ENCODE measurements around the gene C12orf75.

C12orf75 gene

DNA sequence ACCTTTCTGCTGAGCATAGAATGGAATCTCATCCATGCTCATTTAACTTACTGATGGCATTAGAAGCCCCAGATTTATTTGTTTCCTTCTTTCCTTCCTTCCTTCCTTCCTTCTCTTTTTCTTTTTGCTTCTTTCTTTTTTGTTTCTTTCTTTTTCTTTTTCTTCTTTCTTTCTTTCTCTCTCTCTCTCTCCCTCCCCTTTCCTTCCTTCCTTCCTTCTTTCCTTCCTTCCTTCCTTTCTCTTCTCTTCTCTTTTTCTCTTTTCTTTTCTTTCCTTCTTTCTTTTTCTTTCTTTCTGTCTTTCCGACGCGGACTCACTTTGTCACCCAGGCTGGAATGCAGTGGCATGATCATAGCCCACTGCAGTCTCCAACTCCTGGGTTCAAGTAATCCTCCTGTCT is 55.9 kb downstream of the C12orf75 start:
- DNase-seq (ENCODE audit: low read depth in 2 of 2), result no peak
- TF ChIP-seq, protein P1, sequence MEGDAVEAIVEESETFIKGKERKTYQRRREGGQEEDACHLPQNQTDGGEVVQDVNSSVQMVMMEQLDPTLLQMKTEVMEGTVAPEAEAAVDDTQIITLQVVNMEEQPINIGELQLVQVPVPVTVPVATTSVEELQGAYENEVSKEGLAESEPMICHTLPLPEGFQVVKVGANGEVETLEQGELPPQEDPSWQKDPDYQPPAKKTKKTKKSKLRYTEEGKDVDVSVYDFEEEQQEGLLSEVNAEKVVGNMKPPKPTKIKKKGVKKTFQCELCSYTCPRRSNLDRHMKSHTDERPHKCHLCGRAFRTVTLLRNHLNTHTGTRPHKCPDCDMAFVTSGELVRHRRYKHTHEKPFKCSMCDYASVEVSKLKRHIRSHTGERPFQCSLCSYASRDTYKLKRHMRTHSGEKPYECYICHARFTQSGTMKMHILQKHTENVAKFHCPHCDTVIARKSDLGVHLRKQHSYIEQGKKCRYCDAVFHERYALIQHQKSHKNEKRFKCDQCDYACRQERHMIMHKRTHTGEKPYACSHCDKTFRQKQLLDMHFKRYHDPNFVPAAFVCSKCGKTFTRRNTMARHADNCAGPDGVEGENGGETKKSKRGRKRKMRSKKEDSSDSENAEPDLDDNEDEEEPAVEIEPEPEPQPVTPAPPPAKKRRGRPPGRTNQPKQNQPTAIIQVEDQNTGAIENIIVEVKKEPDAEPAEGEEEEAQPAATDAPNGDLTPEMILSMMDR (IDR thresholded peaks at IDR 0.05; ENCODE audit: low read depth, low read length), result no peak
- no peak overlapping the region for H3K4me3 ChIP-seq (replicated peaks in 1 of 2; ENCODE audit: low read depth in 2 of 2, low read length in 2 of 2)

DNA sequence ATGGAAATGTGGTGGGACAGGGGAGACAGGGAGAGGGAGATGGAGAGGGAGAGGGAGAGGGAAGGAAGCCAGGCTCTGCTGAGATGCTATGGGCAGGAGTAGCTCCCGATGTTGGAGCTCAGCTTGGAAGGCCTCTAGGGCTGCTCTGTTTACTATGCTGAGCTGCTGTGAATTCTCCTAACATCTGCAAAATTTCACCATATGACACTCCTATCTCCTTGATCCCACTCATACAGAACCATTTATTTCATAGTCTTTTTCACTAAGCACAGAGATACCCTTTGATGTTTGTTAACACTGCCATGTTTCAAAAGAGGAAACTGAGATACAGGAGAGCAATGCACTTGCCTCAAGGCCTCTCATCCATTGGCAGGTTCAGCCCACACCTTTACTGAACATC is 60.7 kb downstream of the C12orf75 start:
- no peak overlapping the region for H3K4me3 ChIP-seq (replicated peaks in 1 of 2; ENCODE audit: low read depth in 2 of 2, low read length in 2 of 2)
- TF ChIP-seq, protein P1 (IDR thresholded peaks at IDR 0.05; ENCODE audit: low read depth, low read length), result no peak
- no peak for DNase-seq (ENCODE audit: low read depth in 2 of 2)

- TF ChIP-seq, protein P1 (IDR thresholded peaks at IDR 0.05; ENCODE audit: low read depth, low read length), result no peak
- DNase-seq (ENCODE audit: low read depth in 2 of 2), result peak; percentile 51 to 53
- H3K4me3 ChIP-seq (replicated peaks in 1 of 2; ENCODE audit: low read depth in 2 of 2, low read length in 2 of 2), result no peak overlapping the region
These were observed 63.1 kb downstream of the C12orf75 start for GRCh38 chr12:105393587-105393986.

- TF ChIP-seq, protein P1 (IDR thresholded peaks at IDR 0.05; ENCODE audit: low read depth, low read length), result no peak
- no peak for DNase-seq (ENCODE audit: low read depth in 2 of 2)
- H3K4me3 ChIP-seq (replicated peaks in 1 of 2; ENCODE audit: low read depth in 2 of 2, low read length in 2 of 2), result no peak overlapping the region
These were observed 65.5 kb downstream of the C12orf75 start for GRCh38 chr12:105396024-105396423.

- TF ChIP-seq, protein P1 (IDR thresholded peaks at IDR 0.05; ENCODE audit: low read depth, low read length), result no peak
- no peak overlapping the region for H3K4me3 ChIP-seq (replicated peaks in 1 of 2; ENCODE audit: low read depth in 2 of 2, low read length in 2 of 2)
- DNase-seq (ENCODE audit: low read depth in 2 of 2), result no peak
These were observed 66.5 kb downstream of the C12orf75 start for GRCh38 chr12:105396983-105397382.

DNA sequence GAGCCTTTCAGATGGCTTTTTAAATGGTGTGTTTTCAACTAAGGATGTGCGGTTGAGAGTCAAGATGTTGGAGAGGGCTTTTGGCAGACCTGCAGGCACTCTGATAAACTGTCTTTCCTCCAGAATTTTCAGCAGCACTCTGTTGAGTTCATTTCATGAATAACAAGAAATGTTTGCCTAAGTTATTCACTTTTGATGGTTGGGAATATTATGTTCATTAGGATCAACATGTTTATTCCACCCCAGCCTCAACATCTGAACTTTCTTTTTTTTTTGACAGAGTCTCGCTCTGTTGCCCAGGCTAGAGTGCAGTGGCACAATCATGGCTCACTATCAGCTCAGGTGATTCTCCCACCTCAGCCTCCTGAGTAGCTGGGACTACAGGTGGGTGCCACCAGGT is 68.4 kb downstream of the C12orf75 start:
- no peak for DNase-seq (ENCODE audit: low read depth in 2 of 2)
- TF ChIP-seq, protein P1 (IDR thresholded peaks at IDR 0.05; ENCODE audit: low read depth, low read length), result no peak
- no peak overlapping the region for H3K4me3 ChIP-seq (replicated peaks in 1 of 2; ENCODE audit: low read depth in 2 of 2, low read length in 2 of 2)

DNA sequence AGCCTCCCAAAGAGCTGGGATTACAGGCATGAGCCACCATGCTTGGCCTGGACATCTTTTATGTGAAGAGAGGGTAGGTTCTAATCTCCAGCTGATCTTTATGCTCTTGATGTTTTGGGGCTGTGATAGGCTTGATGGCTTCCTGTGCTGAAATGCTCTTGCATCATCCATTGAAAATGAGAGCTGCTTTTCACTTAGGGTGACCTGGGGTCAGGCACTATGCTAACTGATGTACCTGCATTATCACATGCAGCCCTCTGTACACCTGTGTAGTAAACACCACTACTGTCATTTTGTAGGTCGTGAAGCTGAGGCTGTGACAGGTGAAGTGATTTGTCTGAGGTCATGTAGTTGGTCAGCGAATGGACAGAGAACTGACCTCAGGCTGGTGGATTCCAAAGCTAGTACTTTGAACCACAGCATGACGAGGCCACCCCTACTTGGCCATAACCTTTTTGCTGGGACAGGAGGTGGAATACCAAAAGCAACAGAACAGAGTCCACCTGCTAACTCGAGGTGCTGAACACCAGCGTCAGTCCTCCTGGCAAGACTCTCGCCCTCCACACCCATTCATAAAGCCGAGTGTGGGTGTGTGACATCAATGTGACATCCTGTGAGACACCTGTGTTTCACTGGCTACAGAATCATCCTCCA is 69.1 kb downstream of the C12orf75 start:
- no peak overlapping the region for H3K4me3 ChIP-seq (replicated peaks in 1 of 2; ENCODE audit: low read depth in 2 of 2, low read length in 2 of 2)
- TF ChIP-seq, protein P1 (IDR thresholded peaks at IDR 0.05; ENCODE audit: low read depth, low read length), result no peak
- DNase-seq (ENCODE audit: low read depth in 2 of 2), result no peak

Data from cardiac fibroblast (primary cell).